HEK293 (cell line): ENCODE data around the gene MAP4K5.

Source experiments
- CTCF ChIA-PET: fragments of 350-600 bp; formaldehyde crosslinking; extraction: SDS; loops from one replicate; lab custom pipeline; 2021; ENCODE audit warnings: antibody characterized with exemption; lab: Yijun Ruan, JAX
- POLR2A ChIA-PET: fragments of 300-600 bp; formaldehyde crosslinking; extraction: SDS; loops from one replicate; lab custom pipeline; 2020; ENCODE audit warnings: antibody characterized with exemption, inconsistent platforms; lab: Yijun Ruan, JAX
- H3K27ac ChIP-seq: fragments of 200-500 bp; sonication (Bioruptor generic); 2 replicates; pipeline ENCODE4 v1.5.1; 2014; ENCODE audit warnings: low read depth, low read length, control low read depth, inconsistent platforms; ENCODE audit errors: extremely low read depth
- H3K36me3 ChIP-seq, 2 experiments: fragments of 200-500 bp in 1 of 2; sonication (Bioruptor generic) in 1 of 2; 1 replicate in 1 of 2; 2 replicates in 1 of 2; pipeline ENCODE4 v1.5.1; 2014 to 2017; ENCODE audit warnings: inconsistent platforms in 2 of 2, low read length in 2 of 2; ENCODE audit not compliant: control insufficient read depth in 2 of 2, insufficient read depth in 1 of 2
- H3K4me1 ChIP-seq: fragments of 200-500 bp; sonication (Bioruptor generic); 2 replicates; pipeline ENCODE4 v1.5.1; 2014; ENCODE audit warnings: mild to moderate bottlenecking, low read length, inconsistent platforms; ENCODE audit not compliant: control insufficient read depth, insufficient read depth
- H3K4me3 ChIP-seq: 2 replicates; pipeline ENCODE4 v1.5.1; 2011; ENCODE audit warnings: low read depth, mild to moderate bottlenecking, control low read depth, low read length, moderate library complexity
- H3K9me3 ChIP-seq: fragments of 200-500 bp; sonication (Bioruptor generic); 2 replicates; pipeline ENCODE4 v1.5.1; 2014; ENCODE audit warnings: low read depth, low read length, inconsistent platforms; ENCODE audit not compliant: control insufficient read depth, insufficient read depth
- GFI1B ChIP-seq: fragments of 450-650 bp; formaldehyde crosslinking; IDR thresholded peaks from 2 replicates; pipeline ENCODE4 v1.5.1; 2016; ENCODE audit warnings: missing biosample characterization, missing genetic modification characterization
- IKZF3 ChIP-seq: fragments of 450-650 bp; IDR thresholded peaks from 2 replicates; pipeline ENCODE4 v1.5.0; 2018; ENCODE audit warnings: missing biosample characterization, mild to moderate bottlenecking, missing genetic modification characterization, moderate library complexity
- RBAK ChIP-seq: fragments of 450-650 bp; formaldehyde crosslinking; IDR thresholded peaks from 2 replicates; pipeline ENCODE4 v1.5.1; 2016; ENCODE audit warnings: missing biosample characterization, missing genetic modification characterization
- REPIN1 ChIP-seq: fragments of 450-650 bp; formaldehyde crosslinking; IDR thresholded peaks from 2 replicates; pipeline ENCODE4 v1.5.1; 2017; ENCODE audit warnings: missing biosample characterization, missing genetic modification characterization, low read depth
- SP3 ChIP-seq: fragments of 450-650 bp; formaldehyde crosslinking; IDR thresholded peaks from 2 replicates; pipeline ENCODE4 v1.5.1; 2016; ENCODE audit warnings: missing biosample characterization, missing genetic modification characterization
- ZBTB1 ChIP-seq: fragments of 450-650 bp; formaldehyde crosslinking; IDR thresholded peaks from 2 replicates; pipeline ENCODE4 v1.5.1; 2016; ENCODE audit warnings: missing biosample characterization, missing genetic modification characterization
- ZBTB21 ChIP-seq: fragments of 450-650 bp; formaldehyde crosslinking; IDR thresholded peaks from 2 replicates; pipeline ENCODE4 v1.5.1; 2017; ENCODE audit warnings: missing biosample characterization, missing genetic modification characterization
- ZNF223 ChIP-seq: fragments of 450-650 bp; formaldehyde crosslinking; IDR thresholded peaks from 2 replicates; pipeline ENCODE4 v1.5.1; 2016; ENCODE audit warnings: missing biosample characterization, missing genetic modification characterization
- ZNF335 ChIP-seq: fragments of 450-650 bp; formaldehyde crosslinking; conservative IDR thresholded peaks from 2 replicates; pipeline ENCODE4 v1.5.1; 2016; ENCODE audit warnings: missing biosample characterization, missing genetic modification characterization
- ZNF350 ChIP-seq: fragments of 450-650 bp; formaldehyde crosslinking; IDR thresholded peaks from 2 replicates; pipeline ENCODE4 v1.5.0; 2017; ENCODE audit warnings: missing biosample characterization, mild to moderate bottlenecking, missing genetic modification characterization
- ZNF37A ChIP-seq: fragments of 450-650 bp; IDR thresholded peaks from 2 replicates; pipeline ENCODE4 v1.5.1; 2018; ENCODE audit warnings: missing biosample characterization, missing genetic modification characterization
- ZNF433 ChIP-seq: fragments of 450-650 bp; formaldehyde crosslinking; IDR thresholded peaks from 2 replicates; pipeline ENCODE4 v1.5.1; 2016; ENCODE audit warnings: missing biosample characterization, missing genetic modification characterization, low read depth
- ZNF658 ChIP-seq: fragments of 450-650 bp; formaldehyde crosslinking; IDR thresholded peaks from 2 replicates; pipeline ENCODE4; 2016; ENCODE audit warnings: missing biosample characterization, missing genetic modification characterization
- ZNF660 ChIP-seq: fragments of 450-650 bp; IDR thresholded peaks from 2 replicates; pipeline ENCODE4 v1.5.1; 2018; ENCODE audit warnings: missing biosample characterization, mild to moderate bottlenecking, missing genetic modification characterization
- ZNF664 ChIP-seq: fragments of 450-650 bp; formaldehyde crosslinking; IDR thresholded peaks from 2 replicates; pipeline ENCODE4 v1.5.1; 2016; ENCODE audit warnings: missing biosample characterization, missing genetic modification characterization
- ZNF677 ChIP-seq: fragments of 450-650 bp; IDR thresholded peaks from 2 replicates; pipeline ENCODE4 v1.5.0; 2018; ENCODE audit warnings: missing biosample characterization, mild to moderate bottlenecking, missing genetic modification characterization, moderate library complexity
- ZSCAN16 ChIP-seq: fragments of 450-650 bp; formaldehyde crosslinking; IDR thresholded peaks from 2 replicates; pipeline ENCODE4 v1.5.1; 2016; ENCODE audit warnings: missing biosample characterization, missing genetic modification characterization
- TF ChIP-seq, protein P1 (sequence below): fragments of 450-650 bp; formaldehyde crosslinking; IDR thresholded peaks from 2 replicates; pipeline ENCODE4 v1.5.0; 2017; ENCODE audit warnings: missing biosample characterization, missing genetic modification characterization, borderline replicate concordance
- TF ChIP-seq, protein P2 (sequence below): fragments of 450-650 bp; formaldehyde crosslinking; IDR thresholded peaks from 2 replicates; pipeline ENCODE4 v1.5.1; 2016; ENCODE audit warnings: missing biosample characterization, missing genetic modification characterization
- TF ChIP-seq, protein P3 (sequence below): fragments of 450-650 bp; formaldehyde crosslinking; IDR thresholded peaks from 2 replicates; pipeline ENCODE4 v1.5.1; 2016; ENCODE audit warnings: missing biosample characterization, missing genetic modification characterization
- TF ChIP-seq, protein P4 (sequence below): fragments of 450-650 bp; formaldehyde crosslinking; IDR thresholded peaks from 2 replicates; pipeline ENCODE4 v1.5.1; 2017; ENCODE audit warnings: missing biosample characterization, missing genetic modification characterization
- TF ChIP-seq, protein P5 (sequence below): fragments of 450-650 bp; formaldehyde crosslinking; IDR thresholded peaks from 2 replicates; pipeline ENCODE4 v1.5.1; 2017; ENCODE audit warnings: missing biosample characterization, mild to moderate bottlenecking, missing genetic modification characterization, moderate library complexity
- TF ChIP-seq, protein P6 (sequence below): fragments of 450-650 bp; formaldehyde crosslinking; IDR thresholded peaks from 2 replicates; pipeline ENCODE4 v1.5.1; 2016; ENCODE audit warnings: missing biosample characterization, missing genetic modification characterization

Gene MAP4K5

DNA sequence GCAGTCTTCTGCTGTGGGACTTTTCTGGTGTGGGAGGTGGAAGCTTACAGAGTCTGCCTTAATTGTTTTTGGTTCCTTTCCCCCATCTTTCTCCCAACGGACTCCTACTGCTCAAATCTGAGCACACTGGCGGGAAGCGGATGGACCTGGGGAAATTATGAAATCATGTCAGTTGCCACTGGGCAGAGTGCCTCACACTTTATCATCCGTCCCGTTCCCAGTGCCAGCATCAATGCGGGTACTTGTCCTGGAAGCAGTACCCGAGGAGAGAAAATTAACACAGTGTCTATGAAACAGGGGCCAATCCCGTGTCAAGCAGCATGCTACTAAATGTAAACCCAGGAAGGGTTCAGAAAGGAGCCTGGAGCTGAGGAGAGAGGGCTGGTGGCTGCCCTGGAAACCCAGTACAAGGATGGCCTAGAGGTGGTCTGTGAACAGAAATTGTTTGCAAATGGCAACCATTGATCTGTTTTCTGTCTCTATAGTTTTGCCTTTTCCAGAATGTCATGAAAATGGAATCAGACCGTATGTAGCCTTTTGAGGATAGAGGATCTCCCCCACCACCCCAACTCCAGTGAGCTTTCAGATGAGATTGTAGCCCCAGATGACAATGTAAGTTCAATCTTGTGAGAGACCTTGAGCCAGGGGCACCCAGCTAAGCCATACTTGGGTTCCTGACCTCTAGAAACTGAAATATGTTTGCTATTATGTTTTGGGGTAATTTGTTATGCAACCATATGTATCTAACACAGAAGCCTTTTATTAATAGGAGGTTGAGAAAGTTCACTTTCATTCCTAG is 134.8 kb downstream of the MAP4K5 start (continued):
- no peak for TF ChIP-seq ZNF37A (tag by site-specific recombination)
- no peak for TF ChIP-seq ZNF658 (tag by site-specific recombination)
- TF ChIP-seq ZNF664 (tag by site-specific recombination): no peak
- TF ChIP-seq, protein P1, sequence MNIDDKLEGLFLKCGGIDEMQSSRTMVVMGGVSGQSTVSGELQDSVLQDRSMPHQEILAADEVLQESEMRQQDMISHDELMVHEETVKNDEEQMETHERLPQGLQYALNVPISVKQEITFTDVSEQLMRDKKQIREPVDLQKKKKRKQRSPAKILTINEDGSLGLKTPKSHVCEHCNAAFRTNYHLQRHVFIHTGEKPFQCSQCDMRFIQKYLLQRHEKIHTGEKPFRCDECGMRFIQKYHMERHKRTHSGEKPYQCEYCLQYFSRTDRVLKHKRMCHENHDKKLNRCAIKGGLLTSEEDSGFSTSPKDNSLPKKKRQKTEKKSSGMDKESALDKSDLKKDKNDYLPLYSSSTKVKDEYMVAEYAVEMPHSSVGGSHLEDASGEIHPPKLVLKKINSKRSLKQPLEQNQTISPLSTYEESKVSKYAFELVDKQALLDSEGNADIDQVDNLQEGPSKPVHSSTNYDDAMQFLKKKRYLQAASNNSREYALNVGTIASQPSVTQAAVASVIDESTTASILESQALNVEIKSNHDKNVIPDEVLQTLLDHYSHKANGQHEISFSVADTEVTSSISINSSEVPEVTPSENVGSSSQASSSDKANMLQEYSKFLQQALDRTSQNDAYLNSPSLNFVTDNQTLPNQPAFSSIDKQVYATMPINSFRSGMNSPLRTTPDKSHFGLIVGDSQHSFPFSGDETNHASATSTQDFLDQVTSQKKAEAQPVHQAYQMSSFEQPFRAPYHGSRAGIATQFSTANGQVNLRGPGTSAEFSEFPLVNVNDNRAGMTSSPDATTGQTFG (tag by site-specific recombination): no peak
- TF ChIP-seq, protein P2, sequence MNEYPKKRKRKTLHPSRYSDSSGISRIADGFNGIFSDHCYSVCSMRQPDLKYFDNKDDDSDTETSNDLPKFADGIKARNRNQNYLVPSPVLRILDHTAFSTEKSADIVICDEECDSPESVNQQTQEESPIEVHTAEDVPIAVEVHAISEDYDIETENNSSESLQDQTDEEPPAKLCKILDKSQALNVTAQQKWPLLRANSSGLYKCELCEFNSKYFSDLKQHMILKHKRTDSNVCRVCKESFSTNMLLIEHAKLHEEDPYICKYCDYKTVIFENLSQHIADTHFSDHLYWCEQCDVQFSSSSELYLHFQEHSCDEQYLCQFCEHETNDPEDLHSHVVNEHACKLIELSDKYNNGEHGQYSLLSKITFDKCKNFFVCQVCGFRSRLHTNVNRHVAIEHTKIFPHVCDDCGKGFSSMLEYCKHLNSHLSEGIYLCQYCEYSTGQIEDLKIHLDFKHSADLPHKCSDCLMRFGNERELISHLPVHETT: no peak
- TF ChIP-seq, protein P3, sequence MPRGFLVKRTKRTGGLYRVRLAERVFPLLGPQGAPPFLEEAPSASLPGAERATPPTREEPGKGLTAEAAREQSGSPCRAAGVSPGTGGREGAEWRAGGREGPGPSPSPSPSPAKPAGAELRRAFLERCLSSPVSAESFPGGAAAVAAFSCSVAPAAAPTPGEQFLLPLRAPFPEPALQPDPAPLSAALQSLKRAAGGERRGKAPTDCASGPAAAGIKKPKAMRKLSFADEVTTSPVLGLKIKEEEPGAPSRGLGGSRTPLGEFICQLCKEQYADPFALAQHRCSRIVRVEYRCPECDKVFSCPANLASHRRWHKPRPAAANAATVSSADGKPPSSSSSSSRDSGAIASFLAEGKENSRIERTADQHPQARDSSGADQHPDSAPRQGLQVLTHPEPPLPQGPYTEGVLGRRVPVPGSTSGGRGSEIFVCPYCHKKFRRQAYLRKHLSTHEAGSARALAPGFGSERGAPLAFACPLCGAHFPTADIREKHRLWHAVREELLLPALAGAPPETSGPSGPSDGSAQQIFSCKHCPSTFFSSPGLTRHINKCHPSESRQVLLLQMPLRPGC (tag by site-specific recombination): no peak
- no peak for TF ChIP-seq ZBTB1 (tag by site-specific recombination)
- no peak for TF ChIP-seq ZBTB21 (tag by site-specific recombination)
- TF ChIP-seq ZNF433 (tag by site-specific recombination): no peak
- TF ChIP-seq ZNF223 (tag by site-specific recombination): no peak
- TF ChIP-seq, protein P4, sequence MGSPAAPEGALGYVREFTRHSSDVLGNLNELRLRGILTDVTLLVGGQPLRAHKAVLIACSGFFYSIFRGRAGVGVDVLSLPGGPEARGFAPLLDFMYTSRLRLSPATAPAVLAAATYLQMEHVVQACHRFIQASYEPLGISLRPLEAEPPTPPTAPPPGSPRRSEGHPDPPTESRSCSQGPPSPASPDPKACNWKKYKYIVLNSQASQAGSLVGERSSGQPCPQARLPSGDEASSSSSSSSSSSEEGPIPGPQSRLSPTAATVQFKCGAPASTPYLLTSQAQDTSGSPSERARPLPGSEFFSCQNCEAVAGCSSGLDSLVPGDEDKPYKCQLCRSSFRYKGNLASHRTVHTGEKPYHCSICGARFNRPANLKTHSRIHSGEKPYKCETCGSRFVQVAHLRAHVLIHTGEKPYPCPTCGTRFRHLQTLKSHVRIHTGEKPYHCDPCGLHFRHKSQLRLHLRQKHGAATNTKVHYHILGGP (tag by site-specific recombination): no peak
- TF ChIP-seq IKZF3: peak; percentile 12; the same call in 1 of the 2 replicates
- no peak for TF ChIP-seq ZNF660 (tag by site-specific recombination)
- TF ChIP-seq ZSCAN16: peak; percentile 87
- TF ChIP-seq REPIN1: no peak
- TF ChIP-seq RBAK (tag by site-specific recombination): no peak
- TF ChIP-seq ZNF677: no peak
- TF ChIP-seq GFI1B (tag by site-specific recombination): no peak

DNA sequence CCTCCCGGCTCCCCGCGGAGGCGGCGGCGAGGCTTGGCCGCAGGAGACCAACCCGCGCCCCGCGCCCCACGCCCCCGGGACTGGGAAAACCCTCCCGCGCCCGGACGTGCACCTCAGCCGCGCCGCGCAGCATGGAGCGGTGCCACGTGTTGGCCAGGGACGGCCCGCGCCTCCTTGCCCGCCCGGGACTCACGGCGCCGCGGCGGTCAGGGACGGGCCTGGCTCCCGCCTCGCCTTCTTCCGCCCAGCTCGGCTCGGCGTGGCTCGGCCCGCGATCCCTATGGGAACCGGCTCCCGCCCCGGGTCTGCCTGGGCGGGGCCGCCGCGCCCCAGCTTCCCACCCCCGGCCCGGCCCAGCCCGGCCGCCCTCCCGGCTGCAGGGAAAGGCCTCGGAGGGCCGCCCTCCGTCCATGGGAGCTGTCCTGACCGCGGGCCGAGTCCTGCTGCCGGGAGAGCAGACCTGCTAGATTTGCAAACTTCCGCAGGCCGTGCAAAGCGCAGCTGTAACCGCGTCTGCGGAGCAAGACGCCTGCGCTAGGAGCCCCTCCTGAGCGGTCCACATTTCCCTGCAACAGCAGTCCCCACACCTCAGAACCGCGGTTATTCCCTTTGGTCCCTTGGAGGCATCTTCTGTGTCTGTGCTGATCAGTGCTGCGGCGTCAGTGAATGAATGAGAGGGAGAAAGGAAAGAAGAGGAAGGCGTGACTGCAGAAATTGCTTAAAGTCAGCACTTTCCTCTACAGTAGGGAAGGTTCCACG is 135.6 kb downstream of the MAP4K5 start, which contains the start of gene CDKL1:
CDKL1 (minus strand) TSS at position 251 of the 759 bp plus-strand sequence. CDS start 1,013 bp downstream, outside the sequence.
- Histone ChIP-seq H3K27ac (peak within 1 kb of the TSS; percentile 92), H3K9me3 (no peaks in the 10 kb centered on the region), H3K36me3 (no peaks in the 10 kb centered on the region), H3K4me3 (peak within 1 kb of the TSS; percentile 51), H3K4me1 (peaks cover 16% of the 10 kb centered on the region)
- ChIA-PET CTCF (interaction anchor here (0.8 kb wide), 1 partner anchor 64 kb away, joined by 3 read pairs; no protein-coding TSS in a partner anchor), POLR2A (interaction anchor here (0.5 to 1.3 kb wide), 5 partner anchors 14 to 135 kb away, joined by 3 to 7 read pairs (median 4); partner anchors contain the start of genes DMAC2L, L2HGDH and MAP4K5)
- TF ChIP-seq ZNF350 (tag by site-specific recombination) (no peak), ZNF335 (tag by site-specific recombination) (no peak; the same call in 1 of the 2 replicates), SP3 (tag by site-specific recombination) (peak; percentile 28; the same call in 1 of the 2 replicates)
- TF ChIP-seq, protein P5, sequence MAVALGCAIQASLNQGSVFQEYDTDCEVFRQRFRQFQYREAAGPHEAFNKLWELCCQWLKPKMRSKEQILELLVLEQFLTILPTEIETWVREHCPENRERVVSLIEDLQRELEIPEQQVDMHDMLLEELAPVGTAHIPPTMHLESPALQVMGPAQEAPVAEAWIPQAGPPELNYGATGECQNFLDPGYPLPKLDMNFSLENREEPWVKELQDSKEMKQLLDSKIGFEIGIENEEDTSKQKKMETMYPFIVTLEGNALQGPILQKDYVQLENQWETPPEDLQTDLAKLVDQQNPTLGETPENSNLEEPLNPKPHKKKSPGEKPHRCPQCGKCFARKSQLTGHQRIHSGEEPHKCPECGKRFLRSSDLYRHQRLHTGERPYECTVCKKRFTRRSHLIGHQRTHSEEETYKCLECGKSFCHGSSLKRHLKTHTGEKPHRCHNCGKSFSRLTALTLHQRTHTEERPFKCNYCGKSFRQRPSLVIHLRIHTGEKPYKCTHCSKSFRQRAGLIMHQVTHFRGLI: 0 out of 2 replicates have a peak, but pooled peaks have one; percentile 12
- TF ChIP-seq, protein P6, sequence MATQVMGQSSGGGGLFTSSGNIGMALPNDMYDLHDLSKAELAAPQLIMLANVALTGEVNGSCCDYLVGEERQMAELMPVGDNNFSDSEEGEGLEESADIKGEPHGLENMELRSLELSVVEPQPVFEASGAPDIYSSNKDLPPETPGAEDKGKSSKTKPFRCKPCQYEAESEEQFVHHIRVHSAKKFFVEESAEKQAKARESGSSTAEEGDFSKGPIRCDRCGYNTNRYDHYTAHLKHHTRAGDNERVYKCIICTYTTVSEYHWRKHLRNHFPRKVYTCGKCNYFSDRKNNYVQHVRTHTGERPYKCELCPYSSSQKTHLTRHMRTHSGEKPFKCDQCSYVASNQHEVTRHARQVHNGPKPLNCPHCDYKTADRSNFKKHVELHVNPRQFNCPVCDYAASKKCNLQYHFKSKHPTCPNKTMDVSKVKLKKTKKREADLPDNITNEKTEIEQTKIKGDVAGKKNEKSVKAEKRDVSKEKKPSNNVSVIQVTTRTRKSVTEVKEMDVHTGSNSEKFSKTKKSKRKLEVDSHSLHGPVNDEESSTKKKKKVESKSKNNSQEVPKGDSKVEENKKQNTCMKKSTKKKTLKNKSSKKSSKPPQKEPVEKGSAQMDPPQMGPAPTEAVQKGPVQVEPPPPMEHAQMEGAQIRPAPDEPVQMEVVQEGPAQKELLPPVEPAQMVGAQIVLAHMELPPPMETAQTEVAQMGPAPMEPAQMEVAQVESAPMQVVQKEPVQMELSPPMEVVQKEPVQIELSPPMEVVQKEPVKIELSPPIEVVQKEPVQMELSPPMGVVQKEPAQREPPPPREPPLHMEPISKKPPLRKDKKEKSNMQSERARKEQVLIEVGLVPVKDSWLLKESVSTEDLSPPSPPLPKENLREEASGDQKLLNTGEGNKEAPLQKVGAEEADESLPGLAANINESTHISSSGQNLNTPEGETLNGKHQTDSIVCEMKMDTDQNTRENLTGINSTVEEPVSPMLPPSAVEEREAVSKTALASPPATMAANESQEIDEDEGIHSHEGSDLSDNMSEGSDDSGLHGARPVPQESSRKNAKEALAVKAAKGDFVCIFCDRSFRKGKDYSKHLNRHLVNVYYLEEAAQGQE (tag by site-specific recombination): peak; percentile 53
